ENCODE data around the gene MR1. TPM values are rescaled to one million over a fixed set of nuclear protein-coding genes. Genes with fewer than 3 reads are reported as not detected.
"Not testable (repeated sequence)": the region's sequence is repeated elsewhere in the genome, so short reads cannot be mapped to it uniquely, and the experiment has no call there.

Gene MR1
- total and polyA plus RNA-seq, 4 donors, result 1.8 to 13.7 (median 5.1) TPM

DNA sequence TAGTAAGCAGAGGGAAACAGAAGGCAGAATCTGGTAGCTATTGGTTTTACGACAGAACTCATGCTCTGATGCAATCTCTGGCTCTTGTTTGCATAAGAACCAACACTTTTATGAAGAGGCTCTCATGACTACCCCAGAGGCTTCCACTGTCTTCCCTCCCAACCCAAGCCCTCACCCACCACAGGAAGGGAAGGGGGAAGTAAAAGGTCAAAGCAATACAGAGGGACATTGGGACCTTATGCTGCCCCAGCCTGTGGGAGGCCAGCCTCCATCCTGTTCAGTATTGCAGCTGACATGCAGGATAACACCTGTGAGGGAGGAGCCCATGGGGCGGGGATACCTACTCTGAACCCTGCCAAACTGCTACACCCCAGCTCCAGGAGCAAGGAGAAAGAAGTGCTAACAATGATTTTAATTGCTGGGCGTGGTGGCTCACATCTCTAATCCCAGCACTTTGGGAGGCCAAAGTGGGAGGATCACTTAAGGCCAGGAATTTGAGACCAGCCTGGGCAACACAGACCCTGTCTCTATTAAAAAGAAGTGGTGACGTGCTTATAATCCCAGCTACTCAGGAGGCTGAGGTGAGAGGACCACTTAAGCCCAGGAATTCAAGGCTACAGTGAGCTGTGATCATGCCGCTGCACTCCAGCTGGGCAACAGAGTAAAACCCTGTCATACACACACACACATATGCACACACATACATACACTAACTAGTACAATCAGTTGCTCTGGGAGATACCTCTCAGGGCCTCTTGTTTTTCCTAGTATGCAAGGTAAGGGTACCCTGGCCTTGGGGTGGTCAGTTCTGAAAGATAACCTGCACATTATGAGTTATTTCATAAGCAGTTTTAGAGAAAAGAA lies 9.5 kb downstream of the MR1 start:
- Histone ChIP-seq H3K27me3 (ENCODE audit: control insufficient read depth, insufficient read depth, low read length) (no peaks in the 10 kb centered on the region), H3K36me3 (ENCODE audit: control insufficient read depth, insufficient read depth, low read length) (peaks cover 2% of the 10 kb centered on the region), H3K27ac (ENCODE audit: low read depth, low read length) (no peak overlapping the region), H3K4me1 (ENCODE audit: control insufficient read depth, insufficient read depth, low read length) (no peaks in the 10 kb centered on the region), H3K9me3 (ENCODE audit: control insufficient read depth, insufficient read depth, low read length) (no peaks in the 10 kb centered on the region), H3K4me3 (ENCODE audit: low read depth, low read length) (no peak overlapping the region)
- WGBS (ENCODE audit: insufficient coverage), result 93% methylated on average over 4 of the region's 5 CpGs
- DNase-seq (ENCODE audit: low read depth in 4 of 6, low spot score in 6 of 6), result no peak

DNA sequence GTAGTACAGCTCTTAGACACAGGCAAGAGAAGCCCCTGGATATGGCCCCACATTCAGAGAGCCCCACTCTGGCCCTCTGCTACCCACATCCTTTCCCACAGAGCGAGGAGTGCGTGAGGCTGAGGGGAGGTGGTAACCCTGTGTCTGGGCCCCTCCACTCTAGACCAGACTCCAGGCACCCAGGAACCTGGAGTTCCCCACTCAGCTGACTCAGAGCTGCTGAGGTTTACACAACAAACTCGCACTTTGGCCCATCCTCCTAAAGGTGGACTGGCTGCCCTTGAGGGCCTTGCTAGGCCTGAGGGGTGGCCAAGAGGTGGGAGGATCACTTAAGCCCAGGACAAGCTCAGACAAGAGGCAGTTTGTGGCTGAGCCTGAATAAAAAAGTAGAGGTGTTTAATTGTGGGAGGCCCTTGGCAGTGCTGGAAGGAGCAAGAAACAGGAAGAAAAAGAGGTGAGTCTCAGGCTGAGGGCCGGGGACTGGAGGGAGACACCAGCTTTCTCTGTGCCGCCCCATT lies 10.7 kb downstream of the MR1 start:
- no peak for DNase-seq (ENCODE audit: low read depth in 4 of 6, low spot score in 6 of 6)
- no peaks in the 10 kb centered on the region for H3K27me3 ChIP-seq (ENCODE audit: control insufficient read depth, insufficient read depth, low read length)
- 89% methylated on average over 5 of the region's 5 CpGs for WGBS (ENCODE audit: insufficient coverage)
- peaks cover 2% of the 10 kb centered on the region for H3K36me3 ChIP-seq (ENCODE audit: control insufficient read depth, insufficient read depth, low read length)
- no peak overlapping the region for H3K27ac ChIP-seq (ENCODE audit: low read depth, low read length)
- no peak overlapping the region for H3K4me3 ChIP-seq (ENCODE audit: low read depth, low read length)
- H3K4me1 ChIP-seq (ENCODE audit: control insufficient read depth, insufficient read depth, low read length), result no peaks in the 10 kb centered on the region
- no peaks in the 10 kb centered on the region for H3K9me3 ChIP-seq (ENCODE audit: control insufficient read depth, insufficient read depth, low read length)

DNA sequence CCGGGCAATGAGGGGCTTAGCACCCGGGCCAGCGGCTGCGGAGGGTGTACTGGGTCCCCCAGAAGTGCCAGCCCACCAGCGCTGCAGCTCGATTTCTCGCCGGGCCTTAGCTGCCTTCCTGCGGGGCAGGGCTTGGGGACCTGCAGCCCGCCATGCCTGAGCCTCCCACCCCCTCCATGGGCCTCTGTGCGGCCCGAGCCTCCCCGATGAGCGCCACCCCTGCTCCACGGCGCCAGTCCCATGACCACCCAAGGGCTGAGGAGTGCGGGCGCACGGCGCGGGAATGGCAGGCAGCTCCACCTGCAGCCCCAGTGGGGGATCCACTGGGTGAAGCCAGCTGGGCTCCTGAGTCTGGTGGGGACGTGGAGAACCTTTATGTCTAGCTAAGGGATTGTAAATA lies 12.2 kb downstream of the MR1 start:
- H3K27me3 ChIP-seq (ENCODE audit: control insufficient read depth, insufficient read depth, low read length); H3K36me3 ChIP-seq (ENCODE audit: control insufficient read depth, insufficient read depth, low read length); DNase-seq (ENCODE audit: low read depth in 4 of 6, low spot score in 6 of 6); H3K4me3 ChIP-seq (ENCODE audit: low read depth, low read length); H3K27ac ChIP-seq (ENCODE audit: low read depth, low read length); H3K4me1 ChIP-seq (ENCODE audit: control insufficient read depth, insufficient read depth, low read length); H3K9me3 ChIP-seq (ENCODE audit: control insufficient read depth, insufficient read depth, low read length): not testable (repeated sequence)
- WGBS (ENCODE audit: insufficient coverage), result 98% methylated on average over 16 of the region's 22 CpGs

DNA sequence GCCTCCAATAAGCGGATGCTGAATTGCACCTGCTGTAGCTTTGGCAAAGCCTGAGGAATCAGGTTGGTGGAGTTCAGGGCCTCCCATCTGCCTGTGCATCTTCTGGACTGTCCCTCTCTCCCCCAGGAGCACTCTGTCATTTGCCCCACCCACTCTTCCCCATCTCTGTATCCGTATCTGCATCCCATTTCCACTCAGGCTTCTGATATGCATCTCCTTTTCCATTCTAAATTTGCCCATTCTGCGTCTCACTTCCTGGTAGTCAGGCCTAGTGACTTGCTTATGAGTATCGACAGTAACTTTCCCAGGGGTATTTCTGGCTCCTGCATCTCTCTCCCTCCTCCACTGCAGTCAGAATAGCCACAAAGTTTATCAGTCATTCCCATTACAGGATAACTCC lies 15.6 kb downstream of the MR1 start:
- Histone ChIP-seq H3K36me3 (ENCODE audit: control insufficient read depth, insufficient read depth, low read length) (peaks cover 2% of the 10 kb centered on the region), H3K27ac (ENCODE audit: low read depth, low read length) (no peak overlapping the region), H3K9me3 (ENCODE audit: control insufficient read depth, insufficient read depth, low read length) (no peaks in the 10 kb centered on the region), H3K4me1 (ENCODE audit: control insufficient read depth, insufficient read depth, low read length) (no peaks in the 10 kb centered on the region), H3K27me3 (ENCODE audit: control insufficient read depth, insufficient read depth, low read length) (no peaks in the 10 kb centered on the region), H3K4me3 (ENCODE audit: low read depth, low read length) (no peak overlapping the region)
- WGBS (ENCODE audit: insufficient coverage), result 71% methylated on average over 4 of the region's 4 CpGs
- DNase-seq (ENCODE audit: low read depth in 4 of 6, low spot score in 6 of 6), result no peak

DNA sequence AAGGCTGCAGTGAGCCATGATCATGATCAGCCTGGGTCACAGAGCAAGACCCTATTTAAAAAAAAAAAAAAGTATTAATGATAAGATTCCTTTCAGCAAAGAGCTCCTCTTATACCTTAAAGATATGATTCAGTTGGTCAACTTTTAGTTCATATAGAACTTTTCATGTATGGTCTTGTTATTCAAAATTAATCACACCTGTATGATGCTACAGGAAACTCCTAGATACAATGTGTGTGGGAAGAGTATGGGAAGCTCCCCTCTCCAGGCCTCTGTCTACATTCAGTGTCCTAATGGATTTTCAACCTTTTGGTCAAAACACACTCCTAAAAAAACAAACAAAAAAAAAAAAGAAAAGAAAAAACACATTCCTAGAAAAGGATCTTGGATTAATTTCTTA lies 17.1 kb downstream of the MR1 start:
- Histone ChIP-seq H3K9me3 (ENCODE audit: control insufficient read depth, insufficient read depth, low read length) (no peaks in the 10 kb centered on the region), H3K27ac (ENCODE audit: low read depth, low read length) (no peak overlapping the region)

DNA sequence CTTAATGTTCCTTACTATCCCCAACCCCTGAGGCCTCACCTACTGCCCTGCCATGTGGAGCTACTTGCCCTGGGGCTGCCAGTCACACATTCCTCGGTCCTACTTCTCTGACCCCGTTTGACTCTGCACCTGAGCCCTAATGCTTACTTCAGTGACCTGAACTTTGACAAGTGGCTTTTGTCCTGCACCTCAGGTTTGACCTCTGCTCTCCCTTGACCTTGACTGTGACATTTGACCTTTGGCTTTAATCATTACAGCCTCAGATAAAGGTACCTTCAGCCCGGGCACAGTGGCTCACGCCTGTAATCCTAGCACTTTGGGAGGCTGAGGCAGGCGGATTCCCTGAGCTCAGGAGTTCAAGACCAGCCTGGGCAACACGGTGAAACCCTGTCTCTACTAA lies 22.8 kb downstream of the MR1 start:
- no peak overlapping the region for H3K4me3 ChIP-seq (ENCODE audit: low read depth, low read length)
- H3K27ac ChIP-seq (ENCODE audit: low read depth, low read length), result no peak overlapping the region
- H3K4me1 ChIP-seq (ENCODE audit: control insufficient read depth, insufficient read depth, low read length), result no peaks in the 10 kb centered on the region
- H3K27me3 ChIP-seq (ENCODE audit: control insufficient read depth, insufficient read depth, low read length), result no peaks in the 10 kb centered on the region
- 80% methylated on average over 5 of the region's 6 CpGs for WGBS (ENCODE audit: insufficient coverage)
- DNase-seq (ENCODE audit: low read depth in 4 of 6, low spot score in 6 of 6), result no peak
- H3K9me3 ChIP-seq (ENCODE audit: control insufficient read depth, insufficient read depth, low read length), result peaks cover 1% of the 10 kb centered on the region
- no peaks in the 10 kb centered on the region for H3K36me3 ChIP-seq (ENCODE audit: control insufficient read depth, insufficient read depth, low read length)

More for the DNA sequence above, 17.1 kb downstream of the MR1 start:
- Histone ChIP-seq H3K4me3 (ENCODE audit: low read depth, low read length) (no peak overlapping the region), H3K27me3 (ENCODE audit: control insufficient read depth, insufficient read depth, low read length) (no peaks in the 10 kb centered on the region), H3K36me3 (ENCODE audit: control insufficient read depth, insufficient read depth, low read length) (no peaks in the 10 kb centered on the region), H3K4me1 (ENCODE audit: control insufficient read depth, insufficient read depth, low read length) (no peaks in the 10 kb centered on the region)
- DNase-seq (ENCODE audit: low read depth in 4 of 6, low spot score in 6 of 6), result no peak

DNA sequence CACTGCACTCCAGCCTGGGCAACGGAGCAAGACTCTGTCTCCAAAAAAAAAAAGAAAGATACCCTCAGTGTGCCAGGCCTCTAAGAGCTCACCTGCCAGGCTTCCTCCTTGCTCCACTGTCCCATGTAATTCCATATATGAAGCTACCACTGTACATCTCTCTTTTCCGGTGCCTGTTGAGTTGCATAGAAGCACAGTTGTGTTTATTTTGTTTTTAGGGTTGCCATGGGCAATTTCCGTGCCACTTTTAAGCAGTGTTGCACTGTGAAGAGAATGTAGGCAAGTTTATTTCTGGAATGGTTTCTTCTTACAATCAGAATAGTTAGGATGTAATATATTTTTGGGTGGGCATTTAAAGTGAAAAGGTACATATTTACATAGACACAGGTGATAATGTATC lies 23.3 kb downstream of the MR1 start:
- Histone ChIP-seq H3K4me3 (ENCODE audit: low read depth, low read length) (no peak overlapping the region), H3K9me3 (ENCODE audit: control insufficient read depth, insufficient read depth, low read length) (peaks cover 1% of the 10 kb centered on the region), H3K27me3 (ENCODE audit: control insufficient read depth, insufficient read depth, low read length) (no peaks in the 10 kb centered on the region), H3K27ac (ENCODE audit: low read depth, low read length) (no peak overlapping the region), H3K36me3 (ENCODE audit: control insufficient read depth, insufficient read depth, low read length) (no peaks in the 10 kb centered on the region), H3K4me1 (ENCODE audit: control insufficient read depth, insufficient read depth, low read length) (no peaks in the 10 kb centered on the region)
- no peak for DNase-seq (ENCODE audit: low read depth in 4 of 6, low spot score in 6 of 6)
- no CpG with 5 or more reads among the region's 3 CpGs for WGBS (ENCODE audit: insufficient coverage)

DNA sequence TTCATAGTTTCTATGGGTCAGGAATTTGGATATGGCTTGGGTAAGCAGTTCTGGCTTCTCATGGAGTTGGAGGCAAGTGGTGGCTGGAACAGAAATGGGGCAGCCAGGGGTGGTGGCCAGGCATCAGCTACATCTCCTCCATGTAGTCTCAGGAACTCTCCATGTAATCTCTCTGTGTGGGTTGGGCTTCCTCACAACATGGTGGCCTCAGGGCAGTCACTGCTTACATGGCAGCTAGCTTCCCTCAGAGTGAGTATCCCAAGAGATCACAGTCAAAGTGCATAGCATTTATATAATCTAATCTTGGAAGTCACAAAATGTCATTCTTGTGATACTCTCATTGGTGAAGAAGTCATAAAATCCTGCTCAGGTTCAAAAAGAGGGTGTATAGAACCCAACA lies 25.7 kb downstream of the MR1 start:
- Histone ChIP-seq H3K9me3 (ENCODE audit: control insufficient read depth, insufficient read depth, low read length) (peaks cover 1% of the 10 kb centered on the region), H3K27me3 (ENCODE audit: control insufficient read depth, insufficient read depth, low read length) (no peaks in the 10 kb centered on the region), H3K4me1 (ENCODE audit: control insufficient read depth, insufficient read depth, low read length) (peaks cover 3% of the 10 kb centered on the region), H3K4me3 (ENCODE audit: low read depth, low read length) (no peak overlapping the region), H3K36me3 (ENCODE audit: control insufficient read depth, insufficient read depth, low read length) (no peaks in the 10 kb centered on the region), H3K27ac (ENCODE audit: low read depth, low read length) (no peak overlapping the region)
- DNase-seq (ENCODE audit: low read depth in 4 of 6, low spot score in 6 of 6), result no peak

DNA sequence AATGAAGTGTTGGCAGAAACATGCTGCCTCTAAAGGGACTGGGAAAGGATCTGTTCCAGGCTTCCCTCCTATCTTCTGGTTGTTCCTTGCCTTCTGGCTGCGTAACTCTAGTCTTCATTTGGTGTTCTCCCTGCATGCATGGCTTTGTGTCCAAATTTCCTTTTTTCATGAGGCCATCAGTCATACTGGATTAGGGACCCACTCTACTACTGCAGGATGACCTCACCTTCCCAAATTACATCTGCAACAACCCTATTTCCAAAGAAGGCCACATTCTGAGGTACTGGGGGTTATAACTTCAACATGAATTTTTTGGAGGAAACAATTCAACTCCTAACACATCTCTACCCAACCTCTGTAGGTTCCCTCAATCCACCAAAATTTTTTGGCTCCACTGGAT lies 26.3 kb downstream of the MR1 start:
- WGBS (ENCODE audit: insufficient coverage), result 100% methylated on average over 1 of the region's 1 CpG
- Histone ChIP-seq H3K4me1 (ENCODE audit: control insufficient read depth, insufficient read depth, low read length) (peaks cover 3% of the 10 kb centered on the region), H3K36me3 (ENCODE audit: control insufficient read depth, insufficient read depth, low read length) (no peaks in the 10 kb centered on the region), H3K9me3 (ENCODE audit: control insufficient read depth, insufficient read depth, low read length) (peaks cover 1% of the 10 kb centered on the region), H3K27me3 (ENCODE audit: control insufficient read depth, insufficient read depth, low read length) (no peaks in the 10 kb centered on the region), H3K4me3 (ENCODE audit: low read depth, low read length) (no peak overlapping the region), H3K27ac (ENCODE audit: low read depth, low read length) (no peak overlapping the region)
- DNase-seq (ENCODE audit: low read depth in 4 of 6, low spot score in 6 of 6), result no peak

DNA sequence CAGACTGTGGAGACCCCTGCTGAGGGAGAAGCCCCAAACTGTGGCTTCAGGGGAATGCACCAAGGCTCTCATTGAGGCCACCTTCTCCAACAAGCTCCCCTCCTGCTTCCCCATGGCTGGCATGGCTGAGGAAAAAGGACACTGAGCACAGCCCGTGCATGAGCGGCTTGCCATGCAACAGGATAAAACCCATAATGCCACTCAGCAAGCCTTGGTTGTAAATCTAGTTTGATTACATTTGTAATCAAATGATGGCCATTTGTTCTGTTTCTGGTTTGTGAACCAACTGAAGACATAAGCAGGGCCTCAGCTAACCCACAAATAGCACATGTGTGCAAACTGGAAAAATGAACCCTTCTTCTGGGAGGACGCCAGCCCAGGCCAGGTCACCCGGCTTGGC lies 27.2 kb downstream of the MR1 start:
- H3K27ac ChIP-seq (ENCODE audit: low read depth, low read length); H3K4me3 ChIP-seq (ENCODE audit: low read depth, low read length); H3K27me3 ChIP-seq (ENCODE audit: control insufficient read depth, insufficient read depth, low read length); H3K9me3 ChIP-seq (ENCODE audit: control insufficient read depth, insufficient read depth, low read length); DNase-seq (ENCODE audit: low read depth in 4 of 6, low spot score in 6 of 6); H3K36me3 ChIP-seq (ENCODE audit: control insufficient read depth, insufficient read depth, low read length); H3K4me1 ChIP-seq (ENCODE audit: control insufficient read depth, insufficient read depth, low read length): not testable (repeated sequence)
- 100% methylated on average over 1 of the region's 4 CpGs for WGBS (ENCODE audit: insufficient coverage)

Measured in spinal cord (tissue), 10 donors.